ENCODE results near the gene FPR1.

DNA sequence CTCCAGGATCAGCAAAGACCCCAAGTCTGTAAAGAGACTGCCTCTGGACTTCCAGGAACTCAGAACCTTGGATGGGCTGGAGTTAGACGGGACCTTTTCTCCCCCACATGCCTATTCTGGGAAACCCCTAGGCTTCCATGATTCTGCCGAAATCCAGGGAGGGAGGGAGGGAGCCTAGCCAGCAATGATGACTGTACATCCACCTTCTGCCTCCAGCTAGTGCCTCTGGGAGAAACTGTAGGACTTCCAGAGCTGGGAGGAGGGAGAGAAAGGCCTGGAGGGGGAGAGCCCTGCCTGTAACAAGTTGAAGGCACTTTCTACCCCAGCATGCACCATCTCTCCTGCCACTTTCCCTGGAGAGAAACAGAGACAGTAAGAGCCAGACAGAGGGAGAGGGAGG lies 21.9 kb downstream of the FPR1 start:
- TF ChIP-seq, protein P1, sequence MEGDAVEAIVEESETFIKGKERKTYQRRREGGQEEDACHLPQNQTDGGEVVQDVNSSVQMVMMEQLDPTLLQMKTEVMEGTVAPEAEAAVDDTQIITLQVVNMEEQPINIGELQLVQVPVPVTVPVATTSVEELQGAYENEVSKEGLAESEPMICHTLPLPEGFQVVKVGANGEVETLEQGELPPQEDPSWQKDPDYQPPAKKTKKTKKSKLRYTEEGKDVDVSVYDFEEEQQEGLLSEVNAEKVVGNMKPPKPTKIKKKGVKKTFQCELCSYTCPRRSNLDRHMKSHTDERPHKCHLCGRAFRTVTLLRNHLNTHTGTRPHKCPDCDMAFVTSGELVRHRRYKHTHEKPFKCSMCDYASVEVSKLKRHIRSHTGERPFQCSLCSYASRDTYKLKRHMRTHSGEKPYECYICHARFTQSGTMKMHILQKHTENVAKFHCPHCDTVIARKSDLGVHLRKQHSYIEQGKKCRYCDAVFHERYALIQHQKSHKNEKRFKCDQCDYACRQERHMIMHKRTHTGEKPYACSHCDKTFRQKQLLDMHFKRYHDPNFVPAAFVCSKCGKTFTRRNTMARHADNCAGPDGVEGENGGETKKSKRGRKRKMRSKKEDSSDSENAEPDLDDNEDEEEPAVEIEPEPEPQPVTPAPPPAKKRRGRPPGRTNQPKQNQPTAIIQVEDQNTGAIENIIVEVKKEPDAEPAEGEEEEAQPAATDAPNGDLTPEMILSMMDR (IDR thresholded peaks at IDR 0.05; ENCODE audit: insufficient read depth, low read depth, low read length): no peak
- TF ChIP-seq EZH2 (IDR thresholded peaks at IDR 0.05; ENCODE audit: insufficient read depth, low read length): no peak
